Measurements from ENCODE around the gene OSM.

GRCh38 chr22:30261134-30261533, 5.5 kb downstream of the OSM start:
- TF ChIP-seq POLR2A (IDR thresholded peaks at IDR 0.05): no peak
- TF ChIP-seq, protein P1, sequence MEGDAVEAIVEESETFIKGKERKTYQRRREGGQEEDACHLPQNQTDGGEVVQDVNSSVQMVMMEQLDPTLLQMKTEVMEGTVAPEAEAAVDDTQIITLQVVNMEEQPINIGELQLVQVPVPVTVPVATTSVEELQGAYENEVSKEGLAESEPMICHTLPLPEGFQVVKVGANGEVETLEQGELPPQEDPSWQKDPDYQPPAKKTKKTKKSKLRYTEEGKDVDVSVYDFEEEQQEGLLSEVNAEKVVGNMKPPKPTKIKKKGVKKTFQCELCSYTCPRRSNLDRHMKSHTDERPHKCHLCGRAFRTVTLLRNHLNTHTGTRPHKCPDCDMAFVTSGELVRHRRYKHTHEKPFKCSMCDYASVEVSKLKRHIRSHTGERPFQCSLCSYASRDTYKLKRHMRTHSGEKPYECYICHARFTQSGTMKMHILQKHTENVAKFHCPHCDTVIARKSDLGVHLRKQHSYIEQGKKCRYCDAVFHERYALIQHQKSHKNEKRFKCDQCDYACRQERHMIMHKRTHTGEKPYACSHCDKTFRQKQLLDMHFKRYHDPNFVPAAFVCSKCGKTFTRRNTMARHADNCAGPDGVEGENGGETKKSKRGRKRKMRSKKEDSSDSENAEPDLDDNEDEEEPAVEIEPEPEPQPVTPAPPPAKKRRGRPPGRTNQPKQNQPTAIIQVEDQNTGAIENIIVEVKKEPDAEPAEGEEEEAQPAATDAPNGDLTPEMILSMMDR (IDR thresholded peaks at IDR 0.05): no peak
